Measurements from ENCODE around the gene ELK4. TPM values are rescaled to one million over a fixed set of nuclear protein-coding genes. Genes with fewer than 3 reads are reported as not detected.

The ELK4 gene
- total and polyA plus RNA-seq, 9 donors = 5.8 to 69.5 (median 48.7) TPM

DNA sequence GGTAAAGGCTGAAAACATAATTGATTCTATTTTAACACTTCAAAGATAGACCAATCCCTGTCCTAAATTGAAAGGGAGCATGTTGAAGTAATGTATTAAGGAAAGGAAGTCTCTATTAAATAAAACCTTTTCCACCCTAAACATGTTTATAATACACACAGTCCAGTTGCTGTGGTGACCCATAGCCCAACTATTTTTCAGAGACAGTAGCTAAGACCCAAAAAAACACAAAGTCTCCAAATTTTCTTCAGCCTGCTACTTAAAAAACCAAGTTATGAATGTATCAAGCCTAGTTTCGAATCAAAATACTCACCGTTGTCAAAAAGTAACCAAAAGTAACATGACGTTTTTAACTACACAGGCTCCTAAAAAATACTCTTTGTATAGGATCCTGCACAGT, 1.6 kb downstream of the ELK4 start:
- no peak for DNase-seq
- intact Hi-C loops (cut with DNase I) = loop anchor here in 1 of 4 donors (2.0 to 10.0 kb wide), 2 partner anchors 37 to 105 kb away; no protein-coding TSS in a partner anchor
- TF ChIP-seq POLR2A (IDR thresholded peaks at IDR 0.05) = no peak
- TF ChIP-seq, protein P1, sequence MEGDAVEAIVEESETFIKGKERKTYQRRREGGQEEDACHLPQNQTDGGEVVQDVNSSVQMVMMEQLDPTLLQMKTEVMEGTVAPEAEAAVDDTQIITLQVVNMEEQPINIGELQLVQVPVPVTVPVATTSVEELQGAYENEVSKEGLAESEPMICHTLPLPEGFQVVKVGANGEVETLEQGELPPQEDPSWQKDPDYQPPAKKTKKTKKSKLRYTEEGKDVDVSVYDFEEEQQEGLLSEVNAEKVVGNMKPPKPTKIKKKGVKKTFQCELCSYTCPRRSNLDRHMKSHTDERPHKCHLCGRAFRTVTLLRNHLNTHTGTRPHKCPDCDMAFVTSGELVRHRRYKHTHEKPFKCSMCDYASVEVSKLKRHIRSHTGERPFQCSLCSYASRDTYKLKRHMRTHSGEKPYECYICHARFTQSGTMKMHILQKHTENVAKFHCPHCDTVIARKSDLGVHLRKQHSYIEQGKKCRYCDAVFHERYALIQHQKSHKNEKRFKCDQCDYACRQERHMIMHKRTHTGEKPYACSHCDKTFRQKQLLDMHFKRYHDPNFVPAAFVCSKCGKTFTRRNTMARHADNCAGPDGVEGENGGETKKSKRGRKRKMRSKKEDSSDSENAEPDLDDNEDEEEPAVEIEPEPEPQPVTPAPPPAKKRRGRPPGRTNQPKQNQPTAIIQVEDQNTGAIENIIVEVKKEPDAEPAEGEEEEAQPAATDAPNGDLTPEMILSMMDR (IDR thresholded peaks at IDR 0.05) = no peak
- no peak for TF ChIP-seq EP300 (IDR thresholded peaks at IDR 0.05)
- no peaks in the 10 kb centered on the region for H3K9me3 ChIP-seq
- no peak overlapping the region for H3K4me3 ChIP-seq
- H3K27me3 ChIP-seq = no peaks in the 10 kb centered on the region
- 3 to 6% (median 4%) methylated on average over 3 of the region's 3 CpGs for WGBS, 3 donors
- peaks cover 2% of the 10 kb centered on the region for H3K4me1 ChIP-seq (ENCODE audit: insufficient read depth)
- H3K27ac ChIP-seq = peak overlapping the region in 1 of 2 donors; percentile 97
- H3K36me3 ChIP-seq = no peaks in the 10 kb centered on the region

DNA sequence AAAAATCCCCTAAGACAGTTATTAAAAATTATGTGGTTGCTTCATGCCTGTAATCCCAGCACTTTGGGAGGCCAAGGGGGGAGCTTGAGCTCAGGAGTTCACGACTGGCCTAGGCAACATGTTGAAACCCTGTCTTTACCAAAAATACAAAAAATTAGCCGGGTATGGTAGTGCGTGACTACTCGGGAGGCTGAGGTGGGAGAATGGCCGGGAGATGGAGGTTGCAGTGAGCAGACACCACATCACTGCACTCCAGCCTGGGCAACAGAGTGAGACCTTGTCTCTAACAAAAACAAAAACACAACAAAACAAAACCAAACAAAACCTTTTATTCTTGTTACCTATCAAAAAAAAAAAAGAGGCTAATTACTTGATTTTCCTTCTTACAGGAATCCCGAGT, 2.1 kb downstream of the ELK4 start:
- Histone ChIP-seq H3K9me3 (no peaks in the 10 kb centered on the region), H3K4me1 (ENCODE audit: insufficient read depth) (peaks cover 2% of the 10 kb centered on the region), H3K27me3 (no peaks in the 10 kb centered on the region), H3K36me3 (no peaks in the 10 kb centered on the region), H3K4me3 (no peak overlapping the region), H3K27ac (no peak overlapping the region)
- TF ChIP-seq EP300 (IDR thresholded peaks at IDR 0.05) (no peak), POLR2A (IDR thresholded peaks at IDR 0.05) (no peak)
- TF ChIP-seq, protein P1 (IDR thresholded peaks at IDR 0.05) = no peak
- intact Hi-C loops (cut with DNase I) = loop anchor here in 2 of 4 donors (2.0 to 10.0 kb wide), 3 partner anchors 37 to 105 kb away; no protein-coding TSS in a partner anchor
- 58 to 76% (median 73%) methylated on average over 6 of the region's 6 CpGs for WGBS, 3 donors
- DNase-seq = no peak

DNA sequence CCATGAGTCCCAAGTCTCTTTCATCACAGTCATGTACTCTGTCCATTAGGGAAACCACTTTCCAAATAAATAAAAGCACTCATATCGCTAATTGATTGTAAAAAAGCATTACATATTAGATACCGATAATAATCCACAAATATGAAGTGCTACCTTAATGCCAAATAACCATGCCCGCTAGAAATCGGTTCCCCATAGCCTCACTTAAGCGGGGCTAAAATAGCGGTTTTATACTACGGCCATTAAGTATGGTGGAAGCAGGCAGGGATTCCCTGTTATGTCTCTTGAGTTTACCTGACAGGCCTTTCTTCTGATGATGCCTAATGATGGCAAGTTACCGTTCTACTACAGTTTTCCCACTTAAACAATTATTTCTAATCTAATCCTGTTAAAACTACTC, 3.9 kb downstream of the ELK4 start:
- no peak for DNase-seq
- H3K27ac ChIP-seq = no peak overlapping the region
- no peaks in the 10 kb centered on the region for H3K27me3 ChIP-seq
- H3K9me3 ChIP-seq = no peaks in the 10 kb centered on the region
- TF ChIP-seq, protein P1 (IDR thresholded peaks at IDR 0.05) = no peak
- TF ChIP-seq EP300 (IDR thresholded peaks at IDR 0.05) (no peak), POLR2A (IDR thresholded peaks at IDR 0.05) (no peak)
- intact Hi-C loops (cut with DNase I) = loop anchor here in 1 of 4 donors (5.0 kb wide), 1 partner anchor 36 kb away; no protein-coding TSS in a partner anchor
- no peaks in the 10 kb centered on the region for H3K36me3 ChIP-seq
- H3K4me1 ChIP-seq (ENCODE audit: insufficient read depth) = peaks cover 2% of the 10 kb centered on the region
- 92 to 95% (median 94%) methylated on average over 8 of the region's 8 CpGs for whole genome bisulfite sequencing, 3 donors
- no peak overlapping the region for H3K4me3 ChIP-seq

DNA sequence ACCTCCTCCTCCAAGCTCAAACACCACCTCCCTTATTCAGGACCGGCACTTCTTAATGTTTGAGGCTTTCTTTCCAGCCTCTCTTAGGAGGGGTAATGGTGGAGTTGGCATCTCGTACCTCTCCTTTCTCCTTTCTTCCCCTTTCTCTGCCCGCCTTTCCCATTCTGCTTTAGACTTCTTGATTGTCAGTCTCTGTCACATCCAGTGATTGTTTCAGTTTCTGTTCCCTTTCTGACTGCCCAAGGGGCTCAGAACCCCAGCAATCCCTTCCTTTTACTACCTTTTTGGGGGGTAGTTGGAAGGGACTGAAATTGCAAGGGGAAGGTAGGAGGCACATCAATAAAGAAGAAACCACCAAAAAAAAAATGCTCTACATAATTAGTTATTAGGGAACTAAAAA, 5.6 kb downstream of the ELK4 start:
- H3K4me1 ChIP-seq (ENCODE audit: insufficient read depth) = peaks cover 2% of the 10 kb centered on the region
- no peak for DNase-seq
- no peak overlapping the region for H3K27ac ChIP-seq
- TF ChIP-seq EP300 (IDR thresholded peaks at IDR 0.05) (no peak), POLR2A (IDR thresholded peaks at IDR 0.05) (no peak)
- TF ChIP-seq, protein P1 (IDR thresholded peaks at IDR 0.05) = no peak
- no peaks in the 10 kb centered on the region for H3K9me3 ChIP-seq
- intact Hi-C loops (cut with DNase I) = loop anchor here in 1 of 4 donors (5.0 kb wide), 1 partner anchor 34 kb away; no protein-coding TSS in a partner anchor
- no peaks in the 10 kb centered on the region for H3K27me3 ChIP-seq
- no peaks in the 10 kb centered on the region for H3K36me3 ChIP-seq
- H3K4me3 ChIP-seq = no peak overlapping the region
- 91 to 95% (median 94%) methylated on average over 3 of the region's 3 CpGs for WGBS, 3 donors

Measured in ovary (tissue), 9 donors.